T-helper 2 cell (primary cell): ENCODE measurements around the gene GRAMD4.

Experiments
- DNase-seq, 5 experiments: peaks; one replicate each; pipeline versions ENCODE4 v3.0.0 to v3.0.0-alpha.2; 2012 to 2022

GRAMD4 gene

DNA sequence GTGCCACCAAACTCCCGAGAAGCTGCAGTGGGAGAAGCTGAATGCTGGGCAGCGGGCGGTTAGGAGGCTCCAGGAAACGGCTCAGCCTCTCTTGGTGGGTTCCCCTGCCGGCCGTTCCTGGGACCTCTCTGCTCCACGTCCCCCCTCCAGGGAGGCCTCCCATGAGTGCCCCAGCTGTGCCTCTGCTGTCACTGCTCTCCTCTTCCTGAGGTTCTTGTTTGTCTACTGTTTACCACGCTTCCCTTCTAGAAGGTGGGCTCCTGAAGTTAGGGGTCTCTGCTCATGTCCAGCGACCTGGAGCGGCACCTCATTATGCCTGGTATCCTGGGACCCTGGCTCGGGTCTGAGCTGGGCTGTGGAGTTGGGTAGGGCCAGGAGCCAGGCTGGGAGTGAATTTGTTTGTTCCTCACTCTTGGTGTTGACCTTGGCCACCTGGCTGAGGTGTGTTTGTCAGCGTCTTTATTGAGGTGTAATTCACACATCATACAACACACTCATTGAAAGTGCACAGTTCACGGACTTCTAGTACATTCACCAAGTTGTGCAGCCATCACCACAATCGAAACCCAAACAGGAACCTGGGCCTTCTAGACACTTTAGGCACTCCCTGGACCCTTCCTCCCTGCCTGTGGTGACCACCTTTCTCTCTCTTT lies 37.8 kb upstream of the GRAMD4 start:
- no peak for DNase-seq

DNA sequence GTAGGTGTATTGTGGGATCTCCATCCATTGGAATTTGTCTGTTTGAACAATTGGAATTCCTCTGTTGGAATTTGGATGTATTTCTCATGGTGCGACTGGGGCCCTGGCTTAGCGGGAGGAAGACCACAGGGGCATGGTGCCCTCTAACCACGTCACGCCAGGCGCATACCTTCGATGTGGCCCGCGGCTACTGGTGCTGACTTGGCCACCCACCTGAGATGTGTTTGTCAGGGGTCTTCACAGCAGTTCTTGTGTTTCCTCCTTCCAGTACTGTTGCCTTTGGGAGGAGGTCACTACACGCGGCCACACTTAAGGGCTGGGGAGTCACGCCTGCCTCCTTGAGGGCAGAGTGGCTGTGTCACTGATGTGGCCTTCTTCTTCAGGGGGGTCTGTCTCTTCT lies 36.6 kb upstream of the GRAMD4 start:
- no peak for DNase-seq

DNA sequence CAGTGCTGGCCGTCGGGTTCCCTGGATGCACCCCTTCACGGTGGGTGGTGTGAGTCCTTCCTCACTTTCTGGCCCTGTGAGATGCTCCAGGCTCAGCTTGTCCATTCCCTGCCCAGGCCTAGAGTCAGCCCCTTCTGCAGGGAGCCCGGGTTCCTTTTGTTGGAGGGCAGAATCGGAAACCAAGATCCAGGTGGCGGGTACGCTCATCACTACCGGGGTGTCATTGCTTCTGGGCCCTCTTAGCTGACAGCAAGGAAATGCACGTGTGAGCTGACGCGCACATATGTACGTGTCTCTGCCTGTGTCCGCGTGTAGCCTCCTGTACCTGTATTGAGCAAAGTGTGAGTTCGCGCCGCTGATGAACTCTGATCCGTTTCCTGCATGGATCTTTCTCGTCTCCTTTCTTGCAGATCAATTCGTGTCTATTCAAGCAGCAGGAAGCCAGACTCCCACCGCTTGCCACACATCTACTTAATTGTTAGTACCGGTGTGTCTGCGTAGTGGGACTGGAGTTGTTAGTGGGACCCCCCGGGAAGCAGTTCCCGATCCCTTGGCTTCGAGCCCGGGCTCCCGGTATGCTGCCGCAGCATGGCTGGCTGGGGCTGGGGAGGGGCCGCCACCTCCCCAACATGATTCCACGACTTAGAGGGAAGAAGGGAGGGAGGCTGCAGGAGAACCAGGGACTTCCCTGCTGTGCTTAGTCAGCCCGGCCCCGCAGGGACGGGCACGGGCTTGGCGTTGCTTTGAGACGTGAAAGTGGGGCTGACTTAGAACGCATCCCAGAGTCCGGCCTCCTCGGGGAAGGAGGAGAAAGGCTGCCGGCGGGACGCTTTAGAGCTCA lies 35.9 kb upstream of the GRAMD4 start:
- DNase-seq: peak in 1 of 5 experiments; percentile 2

DNA sequence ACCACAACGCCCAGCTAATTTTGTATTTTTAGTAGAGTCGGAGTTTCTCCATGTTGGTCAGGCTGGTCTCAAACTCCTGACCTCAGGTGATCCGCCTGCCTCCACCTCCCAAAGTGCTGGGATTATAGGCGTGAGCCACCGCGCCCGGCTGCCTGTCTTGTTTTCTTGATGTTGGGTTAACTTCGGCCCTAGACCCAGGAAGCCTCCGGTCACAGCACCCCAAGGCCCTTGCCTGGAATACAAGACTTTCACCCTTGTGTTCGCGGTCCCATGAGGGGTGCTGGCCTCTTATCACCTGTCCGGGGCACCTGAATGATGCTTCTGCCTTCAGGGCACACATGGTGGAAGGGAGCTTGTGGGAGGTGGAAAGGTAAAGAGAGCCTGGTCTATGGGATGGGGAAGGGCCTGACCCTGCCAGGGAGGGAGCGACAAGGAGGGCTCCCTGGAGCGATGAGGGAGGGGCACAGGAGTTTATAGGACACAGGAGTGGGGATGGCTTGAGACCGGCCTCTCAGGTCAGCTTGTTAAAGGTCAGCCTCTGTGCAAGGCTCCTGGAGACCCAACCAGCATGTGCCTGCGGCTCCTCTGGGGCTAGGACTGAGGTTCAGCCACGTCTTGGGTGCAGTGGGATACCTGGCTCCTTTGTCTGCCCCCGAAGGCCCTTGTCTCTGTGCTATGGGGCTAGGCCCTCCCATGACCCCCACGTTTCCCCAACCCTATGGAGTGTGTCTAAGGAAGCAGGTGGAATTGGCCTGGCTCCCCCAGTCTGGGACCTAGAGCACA lies 34.7 kb upstream of the GRAMD4 start:
- DNase-seq: no peak

DNA sequence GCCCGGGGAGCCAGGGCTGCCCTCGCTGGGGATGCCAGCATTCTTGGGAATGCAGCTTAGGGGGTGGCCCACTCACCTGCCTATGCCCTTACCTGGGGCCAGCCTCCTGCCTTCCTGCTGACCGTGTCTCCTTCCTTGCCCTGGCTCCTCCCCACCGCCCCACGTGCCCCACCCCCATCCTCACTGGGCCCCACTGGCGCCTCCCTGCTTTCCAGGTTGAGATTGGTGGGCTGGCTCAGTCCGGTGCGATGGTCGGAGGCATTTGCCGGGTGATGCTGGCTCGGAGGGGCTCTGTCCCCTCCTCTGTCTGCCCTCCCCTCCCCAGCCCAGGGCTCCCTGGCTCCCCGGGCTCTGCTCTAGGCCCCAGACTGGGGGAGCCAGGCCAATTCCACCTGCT lies 34.1 kb upstream of the GRAMD4 start:
- DNase-seq: no peak

DNA sequence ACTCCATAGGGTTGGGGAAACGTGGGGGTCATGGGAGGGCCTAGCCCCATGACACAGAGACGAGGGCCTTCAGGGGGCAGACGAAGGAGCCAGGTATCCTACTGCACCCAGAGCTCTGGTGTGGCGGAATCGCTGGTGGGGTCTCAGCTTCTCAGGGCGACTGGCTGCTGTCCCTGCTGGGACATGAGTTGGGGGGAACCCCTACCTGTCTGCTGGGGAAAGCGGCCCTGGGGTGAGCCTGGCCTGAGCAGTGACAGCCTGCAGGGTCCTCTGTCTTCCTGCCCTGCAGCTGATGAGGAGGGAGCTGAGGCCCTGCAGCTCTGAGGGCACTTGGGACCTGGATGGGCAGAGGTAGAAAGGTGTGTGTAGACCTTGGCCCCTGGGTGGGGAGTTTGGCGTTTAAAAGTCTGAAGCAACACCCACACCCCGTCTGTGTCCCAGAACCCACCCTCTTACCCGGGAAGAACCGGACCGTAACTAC lies 33.6 kb upstream of the GRAMD4 start:
- DNase-seq: no peak

DNA sequence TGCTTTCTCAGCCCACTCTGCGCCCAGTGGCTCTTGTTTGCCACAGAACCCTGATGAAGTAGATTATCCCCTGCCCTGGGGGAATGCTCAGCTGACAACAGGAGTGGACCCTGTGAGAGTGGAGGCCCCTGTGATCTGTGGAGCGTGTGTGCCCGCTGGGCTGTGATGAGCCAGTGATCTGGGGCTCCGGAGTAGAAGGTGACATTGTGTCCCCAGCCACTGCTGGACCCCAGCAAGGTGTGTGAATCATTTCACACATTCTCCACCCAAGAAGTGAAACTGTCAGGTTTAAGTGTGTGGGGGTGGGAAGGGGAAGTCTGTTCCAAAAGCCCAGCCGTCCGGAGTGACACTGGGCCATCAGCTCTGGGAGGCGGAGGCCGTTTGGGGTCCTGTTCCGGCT lies 33.1 kb upstream of the GRAMD4 start:
- DNase-seq: peak in 1 of 5 experiments; percentile 28

DNA sequence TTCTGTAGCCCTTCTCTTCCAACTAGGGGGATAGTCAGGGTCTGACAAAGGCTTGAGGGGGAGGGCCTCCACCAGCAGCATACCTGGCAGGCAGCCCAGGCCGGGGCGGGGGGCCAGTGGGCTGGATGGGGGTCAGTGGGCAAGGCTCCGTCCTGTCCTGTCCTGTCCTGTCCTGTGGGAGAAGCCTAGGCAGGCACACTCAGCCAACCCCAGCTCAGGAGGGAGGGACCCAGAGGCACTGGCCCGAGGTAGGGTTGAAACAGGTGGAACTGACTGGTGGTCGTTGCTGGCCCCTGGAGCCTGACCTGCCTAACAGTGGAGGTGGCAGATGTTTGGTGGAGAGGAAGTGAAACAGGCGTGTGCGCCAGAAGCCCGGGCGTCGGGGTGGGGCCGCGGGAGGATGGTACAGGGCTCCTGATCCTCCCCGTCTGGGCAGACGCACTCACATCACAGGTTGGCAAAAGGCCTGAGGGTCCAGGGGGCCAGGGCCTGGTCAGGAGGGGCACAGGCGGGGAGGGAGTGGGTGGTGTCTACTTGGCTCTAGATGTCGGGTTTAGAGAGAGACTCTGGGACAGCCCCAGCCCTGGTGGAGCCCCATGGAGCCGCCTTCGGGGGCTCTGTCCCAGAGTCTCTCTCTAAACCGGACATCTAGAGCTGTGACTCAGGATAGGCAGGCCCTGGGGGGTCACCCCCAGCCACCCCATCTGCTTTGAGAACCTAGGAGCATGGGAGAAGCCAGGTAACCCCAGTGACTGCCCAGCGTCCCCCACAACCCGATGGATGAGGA lies 32.5 kb upstream of the GRAMD4 start:
- peak in 1 of 5 experiments; percentile 62 for DNase-seq

DNA sequence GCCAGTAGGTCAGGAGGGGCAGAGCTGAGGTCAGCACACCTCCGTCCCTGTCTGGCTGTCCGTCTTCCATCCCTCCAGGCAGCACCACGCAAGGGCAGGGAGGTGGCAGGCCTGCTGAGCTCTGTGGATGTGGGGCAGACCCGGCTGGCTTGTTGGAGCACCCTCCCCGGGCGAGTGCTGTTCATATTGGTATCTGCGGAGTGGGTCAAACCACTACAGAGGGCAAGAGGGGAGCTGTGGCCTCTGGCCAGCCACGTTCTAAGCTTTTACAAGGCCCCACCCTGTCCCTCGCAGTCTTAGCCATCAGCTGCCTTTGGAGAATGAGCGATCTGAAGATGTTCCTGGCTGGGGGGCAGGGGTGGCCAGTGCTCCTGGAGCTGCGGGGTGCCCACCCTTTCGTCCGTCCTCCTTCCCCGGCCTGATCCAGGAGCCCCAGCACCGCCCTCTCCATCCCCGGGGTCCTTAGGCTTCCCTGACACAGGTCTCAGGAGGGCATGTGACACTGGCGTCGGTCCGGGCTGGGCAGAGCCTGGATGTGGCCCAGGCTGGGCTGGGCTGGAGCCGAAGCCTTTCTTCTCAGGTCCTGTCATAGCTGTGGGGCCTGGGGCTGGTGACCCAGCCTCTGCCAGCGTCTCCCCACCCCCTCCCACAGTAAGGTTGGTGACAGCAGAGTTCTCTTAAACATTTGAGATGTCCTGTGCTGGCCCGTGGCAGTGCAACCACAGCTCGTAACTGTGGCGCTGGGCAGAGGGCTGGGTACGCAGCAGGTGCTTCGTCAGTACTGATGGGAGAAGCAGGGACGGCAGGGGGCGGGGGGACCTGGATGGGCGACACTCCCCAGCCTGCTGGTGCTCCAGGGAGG lies 31.7 kb upstream of the GRAMD4 start:
- no peak for DNase-seq

DNA sequence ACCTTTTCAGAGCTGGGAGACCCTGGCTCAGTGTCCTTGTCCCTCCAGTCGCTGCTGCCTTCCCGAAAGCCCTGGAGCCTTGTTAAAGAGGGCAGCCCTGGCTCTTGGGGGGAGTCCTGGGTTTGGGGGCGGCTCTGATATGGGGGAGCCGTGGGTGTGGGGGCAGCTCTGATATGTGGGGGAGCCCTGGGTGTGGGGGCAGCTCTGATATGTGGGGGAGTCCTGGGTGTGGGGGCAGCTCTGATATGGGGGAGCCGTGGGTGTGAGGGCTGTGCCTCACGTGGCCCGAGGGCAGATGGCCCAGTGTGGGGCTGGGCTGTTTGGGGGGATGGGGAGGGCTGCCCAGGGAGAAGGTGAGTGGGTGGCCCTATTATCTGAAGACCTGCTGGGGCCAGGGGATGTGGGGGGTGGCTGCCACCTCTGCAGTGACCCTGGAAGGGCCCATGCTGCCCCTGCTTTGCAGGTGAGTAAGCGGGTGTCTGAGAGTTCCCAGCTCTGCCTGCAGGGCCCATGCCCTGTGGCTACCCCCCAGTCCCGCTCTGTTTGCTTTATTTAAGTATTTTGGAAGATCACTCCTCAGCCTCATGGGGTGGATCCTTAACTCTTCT lies 30.9 kb upstream of the GRAMD4 start:
- no peak for DNase-seq

DNA sequence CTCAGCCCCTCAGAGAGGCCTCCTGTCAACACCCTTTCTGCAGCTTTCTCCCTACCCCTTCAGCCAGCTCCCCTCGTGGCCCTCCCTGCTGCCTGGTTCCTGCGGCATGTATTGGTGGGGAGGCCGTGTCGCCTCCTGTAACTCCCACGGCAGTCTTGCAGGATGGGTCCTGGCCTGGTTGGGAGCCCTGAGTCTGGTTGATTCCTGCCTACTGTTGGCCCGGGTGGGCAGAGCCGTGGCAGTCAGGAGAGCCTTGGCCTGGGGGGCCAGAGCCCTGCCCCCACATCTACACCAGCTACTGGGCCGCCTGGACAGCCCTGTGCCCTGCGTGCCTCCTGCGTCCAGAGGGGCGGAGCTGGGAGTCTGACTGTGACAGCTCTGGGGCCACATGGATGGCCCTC lies 30.3 kb upstream of the GRAMD4 start:
- no peak for DNase-seq

DNA sequence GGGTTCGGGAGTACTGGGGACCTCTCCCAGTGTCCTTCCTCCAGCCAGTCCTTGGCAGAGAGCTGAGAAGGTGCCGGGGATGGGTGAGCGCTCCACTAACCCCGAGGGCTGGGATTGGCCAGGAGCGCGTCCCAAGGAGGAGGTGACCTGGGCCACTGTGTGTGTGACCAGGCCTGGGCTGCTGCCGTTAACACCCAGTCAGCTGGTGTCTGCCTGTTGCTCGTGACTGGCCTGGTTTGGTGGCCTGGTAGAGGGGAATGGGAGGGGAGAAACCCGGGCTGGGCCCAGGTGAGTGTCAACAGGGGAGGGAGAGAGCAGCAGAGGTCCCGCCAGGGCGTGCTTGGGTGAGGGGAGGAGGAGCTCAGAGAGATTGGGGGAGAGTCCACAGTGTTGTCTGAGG lies 29.9 kb upstream of the GRAMD4 start:
- DNase-seq: no peak

DNA sequence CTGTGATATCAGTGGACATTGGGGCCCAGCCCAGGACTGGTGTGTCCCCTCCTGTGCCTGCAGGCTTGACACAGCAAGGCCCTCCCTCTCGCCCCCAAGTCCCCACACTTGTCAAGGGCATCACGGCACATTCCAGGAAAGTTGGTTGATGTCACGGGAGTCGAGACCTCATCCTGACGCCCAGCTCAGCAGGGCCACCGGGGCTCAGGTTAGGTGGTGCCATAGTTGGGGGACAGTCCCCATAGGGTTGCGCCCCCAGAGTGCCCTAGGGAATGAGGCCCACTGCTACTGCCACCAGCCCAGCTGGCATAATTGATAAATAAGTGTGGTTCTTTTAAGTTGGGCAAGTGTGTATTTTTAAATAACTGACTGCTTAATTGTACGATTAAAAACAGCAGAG lies 28.3 kb upstream of the GRAMD4 start:
- no peak for DNase-seq

DNA sequence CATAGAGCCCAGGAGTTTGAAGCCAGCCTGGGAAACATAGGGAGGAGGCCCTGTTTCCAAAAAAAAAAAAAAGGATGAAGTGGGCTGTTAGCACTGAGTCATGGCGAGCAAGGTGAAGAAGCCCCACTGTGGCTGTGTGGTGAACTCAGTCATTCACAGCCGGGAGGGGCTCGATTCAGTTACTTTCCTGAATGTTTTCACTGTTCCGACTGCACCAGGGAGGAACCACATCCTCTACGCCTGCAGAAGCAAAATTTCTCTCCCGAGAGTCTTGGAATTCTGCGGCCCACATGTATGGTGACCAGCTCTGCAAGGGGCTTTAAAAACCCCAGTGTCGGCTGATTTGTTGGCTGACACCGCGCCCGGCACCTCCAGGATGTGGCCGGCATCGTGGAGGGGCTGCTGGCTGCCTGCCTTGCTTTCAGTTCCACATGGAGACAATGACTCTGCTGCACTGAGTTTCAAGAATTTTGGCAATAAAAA lies 27.8 kb upstream of the GRAMD4 start:
- peak in 2 of 5 experiments; percentile 33 to 51 for DNase-seq

DNA sequence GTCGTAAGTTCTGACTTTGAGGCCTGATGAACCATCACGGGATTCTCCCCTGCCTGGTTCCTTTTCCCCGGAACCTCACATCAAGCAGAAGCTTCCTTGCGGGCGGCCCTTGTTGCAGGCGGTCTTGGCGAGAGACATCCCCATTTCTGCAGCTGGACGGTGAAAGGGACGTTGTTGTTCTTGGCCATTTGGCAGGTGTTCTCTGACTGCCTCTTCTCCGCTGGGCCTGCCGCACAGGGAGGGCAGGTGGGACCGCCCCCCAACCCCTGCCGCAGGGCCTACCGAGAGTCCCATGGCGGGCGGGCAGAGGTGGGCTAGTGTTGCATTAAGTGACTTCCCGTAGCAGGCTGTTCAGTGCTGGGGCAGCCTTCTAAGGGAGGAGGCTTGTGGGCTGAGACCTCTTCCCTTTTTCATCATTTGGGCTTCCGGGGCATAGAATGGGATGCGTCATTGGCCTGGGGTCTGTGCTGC lies 26.9 kb upstream of the GRAMD4 start:
- no peak for DNase-seq

DNA sequence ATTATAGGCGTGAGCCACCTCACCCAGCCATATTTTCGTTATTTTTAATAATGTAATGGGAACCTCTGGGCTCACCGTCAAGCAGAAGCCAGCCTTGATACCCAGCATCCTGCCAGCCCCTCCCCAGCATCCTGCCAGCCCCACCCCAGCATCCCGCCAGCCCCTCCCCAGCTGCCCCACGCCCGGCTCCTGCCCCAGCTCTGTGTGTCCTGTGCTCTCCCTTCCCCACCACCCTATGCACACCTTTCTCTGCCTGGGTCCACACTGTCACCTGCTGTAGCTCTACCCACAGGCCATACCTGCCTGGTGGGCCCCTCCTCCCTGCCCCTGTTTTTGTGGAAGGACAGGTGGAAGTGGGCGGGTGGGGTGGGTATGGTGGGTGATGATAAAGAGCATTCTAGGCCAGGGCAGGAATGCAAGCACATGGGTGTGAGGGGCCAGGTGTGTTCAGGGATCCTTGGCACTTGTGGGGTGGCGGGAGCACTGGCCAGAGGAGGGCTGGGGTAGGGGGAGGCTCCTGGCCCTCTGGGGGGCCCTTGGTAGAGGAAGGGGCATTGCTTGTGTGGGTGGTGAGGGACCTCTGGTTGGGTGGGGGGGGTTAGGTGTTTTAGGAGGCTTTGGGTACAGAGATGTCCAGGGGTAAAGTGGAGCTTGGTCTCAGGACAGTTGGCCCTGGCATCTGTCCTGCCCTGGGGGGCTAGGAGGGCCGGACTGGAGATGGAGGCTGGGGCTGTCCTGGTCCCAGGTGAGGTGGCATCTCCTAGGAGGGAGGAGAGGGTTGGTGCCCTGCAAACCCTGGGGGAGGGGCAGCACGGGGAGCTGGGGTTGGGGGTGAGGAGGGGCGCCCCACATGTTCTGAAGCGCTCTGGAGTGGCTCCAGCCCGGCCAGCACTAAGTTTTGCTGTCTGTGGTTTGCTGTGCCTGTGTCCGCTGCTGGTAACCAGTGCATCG lies 25.9 kb upstream of the GRAMD4 start:
- DNase-seq: no peak

DNA sequence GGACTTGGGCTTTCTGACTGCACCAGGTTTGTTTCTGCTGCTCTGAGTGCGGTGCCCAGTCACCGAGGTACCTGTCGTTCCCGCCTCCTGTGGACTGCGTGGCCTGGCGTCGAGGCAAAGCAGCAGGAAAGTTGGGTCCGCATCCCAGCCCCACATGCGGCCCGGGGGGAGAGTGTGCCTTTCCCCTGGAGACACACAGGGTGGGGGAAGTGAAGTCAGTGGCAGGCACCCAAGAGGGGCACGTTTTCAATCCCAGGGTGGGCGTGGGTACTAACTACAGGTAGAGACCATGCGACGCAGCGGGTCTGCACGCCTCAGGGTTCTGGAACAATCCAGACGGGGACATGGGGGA lies 25.3 kb upstream of the GRAMD4 start:
- no peak for DNase-seq

DNA sequence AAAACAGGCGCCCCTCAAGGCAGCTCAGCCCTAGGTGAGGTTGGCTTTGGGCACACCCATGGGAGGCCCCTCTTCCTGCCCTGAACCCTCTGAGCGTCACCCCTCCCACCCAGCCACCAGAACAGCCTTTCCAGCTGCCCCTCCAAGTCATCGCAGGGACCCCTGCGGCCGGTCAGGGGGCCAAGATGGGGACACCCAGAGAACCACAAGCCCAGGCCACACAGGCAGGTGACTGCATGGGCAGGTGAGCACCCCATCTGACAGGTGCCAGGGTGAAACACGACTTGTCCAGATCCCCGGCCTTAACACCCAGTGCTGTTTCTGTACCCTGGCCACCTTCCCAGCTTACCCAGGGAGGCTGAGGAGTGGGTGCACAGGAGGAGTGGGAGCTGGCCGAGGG lies 24.6 kb upstream of the GRAMD4 start:
- no peak for DNase-seq

DNA sequence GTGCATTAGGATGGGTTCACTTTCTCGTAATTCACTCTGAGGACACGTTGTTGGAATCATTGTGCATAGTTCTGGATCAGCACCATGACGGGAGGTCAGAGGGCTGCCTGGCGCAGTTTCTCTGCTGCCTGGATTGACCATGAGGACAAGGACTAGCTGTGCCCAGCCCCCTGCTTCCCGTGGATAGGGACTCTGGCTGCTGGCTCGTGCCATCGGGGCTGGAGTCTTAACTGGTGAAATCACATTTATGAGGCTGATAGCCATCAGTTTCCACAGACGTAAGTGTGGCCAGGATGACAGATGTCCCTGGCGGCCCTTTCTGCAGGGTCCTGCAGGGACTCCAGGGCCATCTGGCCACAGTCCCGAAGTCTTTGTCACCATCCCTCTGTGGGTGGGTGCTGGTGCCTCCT lies 24.1 kb upstream of the GRAMD4 start:
- DNase-seq: no peak

DNA sequence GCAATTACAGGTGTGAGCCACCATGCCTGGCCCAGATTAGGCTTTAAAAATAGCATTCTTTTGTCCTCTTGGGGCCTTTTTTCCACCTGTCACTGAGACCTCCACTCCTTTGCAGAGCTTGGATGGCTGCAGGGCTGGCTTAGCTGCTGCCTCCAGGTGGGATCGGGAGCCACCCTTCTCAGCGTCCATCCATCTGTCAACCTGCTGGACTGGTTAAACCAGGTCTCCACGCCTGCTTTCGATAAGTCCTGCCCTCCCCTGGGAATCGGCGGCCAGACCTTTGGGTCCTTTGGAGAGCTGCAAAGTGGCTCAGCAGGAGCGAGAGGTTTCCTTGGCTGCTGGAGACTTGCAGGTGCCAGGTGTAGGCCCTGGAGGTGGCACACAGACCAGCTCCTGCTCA lies 23.4 kb upstream of the GRAMD4 start:
- DNase-seq: no peak
